ENCODE measurements around the gene ANKMY1. TPM values are rescaled to one million over a fixed set of nuclear protein-coding genes. Genes with fewer than 3 reads are reported as not detected.

ANKMY1 gene
- total and polyA plus RNA-seq, 7 experiments from 2014 or later = 7.7 to 83.4 (median 34.8) TPM

DNA sequence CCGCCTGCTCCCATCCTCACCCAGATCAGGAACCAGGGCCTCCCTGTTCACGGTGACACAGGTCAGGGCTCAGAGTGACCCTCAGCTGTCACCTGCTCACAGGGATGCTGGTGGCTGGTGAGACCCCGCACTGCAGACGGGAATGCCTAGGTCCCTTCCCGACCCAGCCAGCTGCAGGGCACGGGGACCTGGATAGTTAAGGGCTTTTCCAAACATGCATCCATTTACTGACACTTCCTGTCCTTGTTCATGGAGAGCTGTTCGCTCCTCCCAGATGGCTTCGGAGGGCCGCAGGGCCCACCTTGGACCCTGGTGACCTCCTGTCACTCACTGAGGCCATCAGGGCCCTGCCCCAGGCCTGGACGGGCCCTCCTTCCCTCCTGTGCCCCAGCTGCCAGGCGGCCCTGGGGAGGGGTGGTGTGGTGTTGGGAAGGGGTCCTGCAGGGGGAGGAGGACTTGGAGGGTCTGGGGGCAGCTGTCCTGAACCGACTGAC lies 90.6 kb downstream of the ANKMY1 start:
- intact Hi-C loops (cut with micrococcal nuclease) = no loop called here
- Histone ChIP-seq H3K27me3 (ENCODE audit: control insufficient read depth in 2 of 2, insufficient read depth in 2 of 2, low read length in 2 of 2) (no peaks in the 10 kb centered on the region), H3K9me3 (ENCODE audit: control insufficient read depth in 2 of 3, low read length in 3 of 3) (peaks cover 0 to 3% (median 0%) of the 10 kb centered on the region in 3 experiments), H3K4me1 (ENCODE audit: control insufficient read depth in 2 of 2, insufficient read depth in 2 of 2, low read length in 2 of 2) (no peaks in the 10 kb centered on the region), H3K27ac (ENCODE audit: low read depth, low read length) (no peak overlapping the region), H3K4me3 (ENCODE audit: low read length) (no peak overlapping the region), H3K36me3 (ENCODE audit: control insufficient read depth in 2 of 3, insufficient read depth in 3 of 3, low read length in 3 of 3) (no peaks in the 10 kb centered on the region)
- no peak for ATAC-seq
- Mint-ChIP-seq H3K27me3 (no peaks in the 10 kb centered on the region), H3K4me1 (peaks cover 0 to 7% (median 0%) of the 10 kb centered on the region in 7 donors), H3K9me3 (peaks cover 0 to 14% (median 3%) of the 10 kb centered on the region in 11 donors), H3K36me3 (peaks cover 0 to 16% (median 12%) of the 10 kb centered on the region in 5 donors), H3K27ac (no peak overlapping the region), H3K4me3 (no peak overlapping the region)
- ChIA-PET POLR2A (no interaction called here), CTCF (no interaction called here)
- peak in 1 of 9 donors; percentile 13 for DNase-seq

GRCh38 chr2:240466579-240467148 lies 91.1 kb downstream of the ANKMY1 start:
- POLR2A ChIA-PET = no interaction called here
- peaks cover 0 to 15% (median 12%) of the 10 kb centered on the region in 5 donors for H3K36me3 Mint-ChIP-seq
- peaks cover 0 to 11% (median 3%) of the 10 kb centered on the region in 11 donors for H3K9me3 Mint-ChIP-seq
- no peak overlapping the region for H3K27ac Mint-ChIP-seq
- ATAC-seq = no peak
- H3K36me3 ChIP-seq (ENCODE audit: control insufficient read depth in 2 of 3, insufficient read depth in 3 of 3, low read length in 3 of 3) = no peaks in the 10 kb centered on the region
- H3K9me3 ChIP-seq (ENCODE audit: control insufficient read depth in 2 of 3, low read length in 3 of 3) = no peaks in the 10 kb centered on the region
- no peak overlapping the region for H3K4me3 ChIP-seq (ENCODE audit: low read length)
- intact Hi-C loops (cut with micrococcal nuclease) = no loop called here
- no peaks in the 10 kb centered on the region for H3K27me3 ChIP-seq (ENCODE audit: control insufficient read depth in 2 of 2, insufficient read depth in 2 of 2, low read length in 2 of 2)
- DNase-seq = peak in 1 of 9 donors; percentile 20
- no peaks in the 10 kb centered on the region for H3K27me3 Mint-ChIP-seq
- CTCF ChIA-PET = no interaction called here
- peaks cover 0 to 7% (median 0%) of the 10 kb centered on the region in 7 donors for H3K4me1 Mint-ChIP-seq
- no peak overlapping the region for H3K27ac ChIP-seq (ENCODE audit: low read depth, low read length)
- H3K4me3 Mint-ChIP-seq = no peak overlapping the region
- no peaks in the 10 kb centered on the region for H3K4me1 ChIP-seq (ENCODE audit: control insufficient read depth in 2 of 2, insufficient read depth in 2 of 2, low read length in 2 of 2)

- peaks cover 0 to 5% (median 0%) of the 10 kb centered on the region in 11 donors for H3K9me3 Mint-ChIP-seq
- POLR2A ChIA-PET = no interaction called here
- DNase-seq (no peak), ATAC-seq (no peak)
- H3K9me3 ChIP-seq (ENCODE audit: control insufficient read depth in 2 of 3, low read length in 3 of 3) = no peaks in the 10 kb centered on the region
- H3K27me3 ChIP-seq (ENCODE audit: control insufficient read depth in 2 of 2, insufficient read depth in 2 of 2, low read length in 2 of 2) = no peaks in the 10 kb centered on the region
- no peaks in the 10 kb centered on the region for H3K4me1 ChIP-seq (ENCODE audit: control insufficient read depth in 2 of 2, insufficient read depth in 2 of 2, low read length in 2 of 2)
- H3K27ac ChIP-seq (ENCODE audit: low read depth, low read length) = no peak overlapping the region
- CTCF ChIA-PET = no interaction called here
- H3K4me3 Mint-ChIP-seq = no peak overlapping the region
- peaks cover 0 to 12% (median 8%) of the 10 kb centered on the region in 5 donors for H3K36me3 Mint-ChIP-seq
- intact Hi-C loops (cut with micrococcal nuclease) = no loop called here
- no peak overlapping the region for H3K4me3 ChIP-seq (ENCODE audit: low read length)
- no peaks in the 10 kb centered on the region for H3K36me3 ChIP-seq (ENCODE audit: control insufficient read depth in 2 of 3, insufficient read depth in 3 of 3, low read length in 3 of 3)
- no peak overlapping the region for H3K27ac Mint-ChIP-seq
- peaks cover 0 to 7% (median 0%) of the 10 kb centered on the region in 7 donors for H3K4me1 Mint-ChIP-seq
- no peaks in the 10 kb centered on the region for H3K27me3 Mint-ChIP-seq
These were observed 91.8 kb downstream of the ANKMY1 start for GRCh38 chr2:240465765-240466578.

DNA sequence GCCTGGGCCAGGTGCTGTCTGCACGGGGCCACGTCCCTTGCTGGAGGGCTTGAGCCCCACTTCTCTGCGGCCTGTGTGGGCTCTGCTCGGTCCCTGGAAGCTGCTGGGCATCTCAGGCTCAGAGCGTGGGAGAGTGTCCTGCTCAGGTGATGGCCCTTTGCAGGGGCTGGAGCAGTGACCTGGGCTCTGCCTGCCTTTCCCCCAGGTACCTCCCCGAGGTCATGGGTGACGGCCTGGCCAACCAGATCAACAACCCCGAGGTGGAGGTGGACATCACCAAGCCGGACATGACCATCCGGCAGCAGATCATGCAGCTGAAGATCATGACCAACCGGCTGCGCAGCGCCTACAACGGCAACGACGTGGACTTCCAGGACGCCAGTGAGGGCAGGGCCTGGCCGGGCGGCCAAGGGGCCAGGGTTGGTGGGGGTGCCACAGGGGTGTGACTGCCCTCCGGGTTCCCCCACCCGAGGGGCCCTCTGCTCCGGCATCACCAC lies 92.5 kb downstream of the ANKMY1 start:
- intact Hi-C loops (cut with micrococcal nuclease) = no loop called here
- no peak overlapping the region for H3K27ac Mint-ChIP-seq
- Histone ChIP-seq H3K27ac (ENCODE audit: low read depth, low read length) (no peak overlapping the region), H3K36me3 (ENCODE audit: control insufficient read depth in 2 of 3, insufficient read depth in 3 of 3, low read length in 3 of 3) (no peaks in the 10 kb centered on the region), H3K4me3 (ENCODE audit: low read length) (no peak overlapping the region), H3K9me3 (ENCODE audit: control insufficient read depth in 2 of 3, low read length in 3 of 3) (no peaks in the 10 kb centered on the region), H3K4me1 (ENCODE audit: control insufficient read depth in 2 of 2, insufficient read depth in 2 of 2, low read length in 2 of 2) (no peaks in the 10 kb centered on the region), H3K27me3 (ENCODE audit: control insufficient read depth in 2 of 2, insufficient read depth in 2 of 2, low read length in 2 of 2) (no peaks in the 10 kb centered on the region)
- ChIA-PET POLR2A (no interaction called here), CTCF (no interaction called here)
- no peaks in the 10 kb centered on the region for H3K27me3 Mint-ChIP-seq
- peak in 1 of 9 donors; percentile 19 for DNase-seq
- peaks cover 0 to 6% (median 5%) of the 10 kb centered on the region in 5 donors for H3K36me3 Mint-ChIP-seq
- peaks cover 0 to 7% (median 0%) of the 10 kb centered on the region in 7 donors for H3K4me1 Mint-ChIP-seq
- H3K9me3 Mint-ChIP-seq = peaks cover 0 to 4% (median 0%) of the 10 kb centered on the region in 11 donors
- H3K4me3 Mint-ChIP-seq = no peak overlapping the region
- no peak for ATAC-seq

DNA sequence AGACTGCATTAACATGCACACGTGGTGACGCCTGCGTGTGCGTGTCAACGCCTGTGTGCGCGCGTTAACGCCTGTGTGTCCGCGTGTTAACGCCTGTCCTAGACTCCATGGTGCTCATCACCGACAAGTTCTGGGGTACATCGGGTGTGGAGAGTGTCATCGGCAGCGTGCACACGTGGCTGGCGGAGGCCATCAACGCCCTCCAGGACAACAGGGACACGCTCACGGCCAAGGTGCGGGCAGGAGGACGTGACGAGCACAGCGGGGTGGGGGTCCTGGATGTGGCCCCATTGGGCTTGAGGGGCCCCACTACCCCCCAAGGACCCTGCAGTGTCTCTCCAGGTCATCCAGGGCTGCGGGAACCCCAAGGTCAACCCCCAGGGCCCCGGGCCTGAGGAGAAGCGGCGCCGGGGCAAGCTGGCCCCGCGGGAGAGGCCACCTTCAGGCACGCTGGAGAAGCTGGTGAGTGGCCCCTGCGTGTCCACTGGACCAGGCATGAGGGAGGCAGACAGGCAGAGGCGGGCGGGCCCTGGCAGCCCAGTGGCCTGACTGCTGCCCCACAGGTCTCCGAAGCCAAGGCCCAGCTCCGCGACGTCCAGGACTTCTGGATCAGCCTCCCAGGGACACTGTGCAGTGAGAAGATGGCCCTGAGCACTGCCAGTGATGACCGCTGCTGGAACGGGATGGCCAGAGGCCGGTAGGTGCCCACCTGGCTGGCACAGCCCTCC lies 93.1 kb downstream of the ANKMY1 start:
- peaks cover 0 to 5% (median 0%) of the 10 kb centered on the region in 7 donors for H3K4me1 Mint-ChIP-seq
- H3K27me3 Mint-ChIP-seq = no peaks in the 10 kb centered on the region
- ChIA-PET CTCF (no interaction called here), POLR2A (no interaction called here)
- no peak overlapping the region for H3K4me3 Mint-ChIP-seq
- Histone ChIP-seq H3K4me1 (ENCODE audit: control insufficient read depth in 2 of 2, insufficient read depth in 2 of 2, low read length in 2 of 2) (no peaks in the 10 kb centered on the region), H3K9me3 (ENCODE audit: control insufficient read depth in 2 of 3, low read length in 3 of 3) (no peaks in the 10 kb centered on the region), H3K36me3 (ENCODE audit: control insufficient read depth in 2 of 3, insufficient read depth in 3 of 3, low read length in 3 of 3) (no peaks in the 10 kb centered on the region), H3K27me3 (ENCODE audit: control insufficient read depth in 2 of 2, insufficient read depth in 2 of 2, low read length in 2 of 2) (no peaks in the 10 kb centered on the region), H3K27ac (ENCODE audit: low read depth, low read length) (no peak overlapping the region), H3K4me3 (ENCODE audit: low read length) (no peak overlapping the region)
- peaks cover 0 to 4% (median 2%) of the 10 kb centered on the region in 5 donors for H3K36me3 Mint-ChIP-seq
- peaks cover 0 to 2% (median 0%) of the 10 kb centered on the region in 11 donors for H3K9me3 Mint-ChIP-seq
- DNase-seq = peak in 2 of 9 donors; percentile 6 to 12
- intact Hi-C loops (cut with micrococcal nuclease) = no loop called here
- ATAC-seq = no peak
- H3K27ac Mint-ChIP-seq = no peak overlapping the region

DNA sequence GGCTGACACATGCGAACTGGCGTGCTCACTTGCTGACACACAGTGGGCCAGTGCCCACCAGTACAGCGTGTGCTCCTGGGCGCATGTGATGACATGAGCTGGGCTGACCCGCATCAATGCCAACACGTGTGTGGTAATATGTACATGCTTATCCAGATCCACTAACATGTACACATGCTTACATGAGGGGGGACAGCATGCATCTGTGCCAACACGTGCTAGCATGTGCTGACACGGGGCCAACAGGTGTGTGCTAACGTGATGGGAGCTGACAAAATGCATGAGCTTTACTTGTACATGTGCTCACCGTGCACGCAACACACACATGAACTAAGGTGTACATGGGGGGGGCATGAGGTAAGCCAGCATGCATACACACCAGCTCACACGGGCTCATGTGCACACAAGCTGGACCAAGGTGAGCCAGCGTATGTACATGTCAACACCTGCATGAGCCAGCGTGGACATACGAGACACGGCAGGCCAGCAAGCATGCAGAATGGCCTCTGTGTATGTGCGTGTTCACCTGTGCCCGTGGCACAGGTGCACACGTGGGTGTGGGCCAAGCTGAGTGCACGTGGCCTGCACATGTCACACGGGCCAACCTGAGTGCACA lies 93.8 kb downstream of the ANKMY1 start:
- Histone ChIP-seq H3K4me3 (ENCODE audit: low read length) (no peak overlapping the region), H3K36me3 (ENCODE audit: control insufficient read depth in 2 of 3, insufficient read depth in 3 of 3, low read length in 3 of 3) (no peaks in the 10 kb centered on the region), H3K4me1 (ENCODE audit: control insufficient read depth in 2 of 2, insufficient read depth in 2 of 2, low read length in 2 of 2) (no peaks in the 10 kb centered on the region), H3K9me3 (ENCODE audit: control insufficient read depth in 2 of 3, low read length in 3 of 3) (no peaks in the 10 kb centered on the region), H3K27me3 (ENCODE audit: control insufficient read depth in 2 of 2, insufficient read depth in 2 of 2, low read length in 2 of 2) (no peaks in the 10 kb centered on the region), H3K27ac (ENCODE audit: low read depth, low read length) (no peak overlapping the region)
- Mint-ChIP-seq H3K36me3 (no peaks in the 10 kb centered on the region), H3K9me3 (no peaks in the 10 kb centered on the region), H3K27ac (no peak overlapping the region), H3K4me1 (no peaks in the 10 kb centered on the region), H3K27me3 (no peaks in the 10 kb centered on the region), H3K4me3 (no peak overlapping the region)
- ATAC-seq = no peak
- intact Hi-C loops (cut with micrococcal nuclease) = no loop called here
- ChIA-PET POLR2A (no interaction called here), CTCF (no interaction called here)
- DNase-seq = peak in 1 of 9 donors; percentile 13

All from naive thymus-derived CD4-positive, alpha-beta T cell (primary cell).